Endothelial cell of umbilical vein (primary cell): ENCODE data around the gene PNPLA6. TPM values are rescaled to one million over a fixed set of nuclear protein-coding genes. Genes with fewer than 3 reads are reported as not detected.

Experiments
- BruUV-seq: library from RNA; stranded (reverse); fragments of 400-500 nt; replicated peaks from 2 replicates; lab custom pipeline; 2021; lab: Mats Ljungman, UMichigan
- CTCF ChIA-PET: fragments of 300-600, 350-600 bp; sonication (Branson Sonifier 250); formaldehyde crosslinking; loops from one replicate; lab custom pipeline; 2021; ENCODE audit warnings: antibody characterized with exemption, inconsistent platforms; lab: Charles Lee
- POLR2A ChIA-PET: fragments of 300-600, 350-600 bp; sonication (Branson Sonifier 250); formaldehyde crosslinking; loops from one replicate; lab custom pipeline; 2021; ENCODE audit warnings: antibody characterized with exemption, inconsistent platforms; lab: Charles Lee
- DNase-seq: peaks from one replicate; pipeline ENCODE4 v3.0.0-alpha.2; 2011; ENCODE audit warnings: low read depth, low spot score
- FAIRE-seq: peaks from 2 replicates; lab custom pipeline; 2011; peaks lifted over from hg19 to GRCh38; lab: Jason Lieb, UNC
- H2AFZ ChIP-seq: 2 replicates; pipeline ENCODE4 v1.6.0; 2012; ENCODE audit warnings: low read depth, low read length, control low read depth, inconsistent platforms
- H3K27ac ChIP-seq: 2 replicates; pipeline ENCODE4 v1.5.1; 2011; ENCODE audit warnings: low read depth, mild to moderate bottlenecking, control low read depth, low read length, moderate library complexity; ENCODE audit not compliant: insufficient read depth
- H3K27me3 ChIP-seq, 2 experiments: 2 replicates each; pipeline versions ENCODE4 v1.6.0 to v1.6.1; 2011; ENCODE audit warnings: low read length in 2 of 2, mixed read lengths in 1 of 2; ENCODE audit not compliant: control insufficient read depth in 2 of 2, insufficient read depth in 2 of 2
- H3K36me3 ChIP-seq, 2 experiments: 2 replicates in 1 of 2; 3 replicates in 1 of 2; pipeline ENCODE4 v1.5.1; 2011; ENCODE audit warnings: low read length in 2 of 2, mild to moderate bottlenecking in 1 of 2, moderate library complexity in 1 of 2; ENCODE audit not compliant: control insufficient read depth in 2 of 2, insufficient read depth in 2 of 2; ENCODE audit errors: extremely low read depth in 1 of 2
- H3K4me1 ChIP-seq: 3 replicates; pipeline ENCODE4 v1.5.1; 2011; ENCODE audit warnings: mild to moderate bottlenecking, low read length; ENCODE audit not compliant: control insufficient read depth, insufficient read depth; ENCODE audit errors: extremely low read depth
- H3K4me2 ChIP-seq: 2 replicates; pipeline ENCODE4 v1.6.1; 2011; ENCODE audit warnings: low read length, control low read depth, mixed read lengths; ENCODE audit not compliant: insufficient read depth
- H3K4me3 ChIP-seq, 3 experiments: fragments of 200-600 bp in 1 of 3; sonication (generic), shearing (Covaris generic) in 1 of 3; replicated peaks in 1 of 3; 2 replicates each; pipeline ENCODE4 v1.5.1; 2011 to 2016; ENCODE audit warnings: control low read depth in 3 of 3, low read length in 3 of 3, mild to moderate bottlenecking in 2 of 3, inconsistent platforms in 1 of 3, low read depth in 1 of 3, moderate library complexity in 1 of 3; ENCODE audit not compliant: insufficient read depth in 1 of 3
- H3K79me2 ChIP-seq: 2 replicates; pipeline ENCODE4 v1.6.0; 2012; ENCODE audit warnings: low read length, inconsistent platforms; ENCODE audit not compliant: control insufficient read depth, insufficient read depth
- H3K9ac ChIP-seq: replicated peaks from 2 replicates; pipeline ENCODE3; 2011; ENCODE audit warnings: low read length, control low read depth; ENCODE audit not compliant: insufficient read depth; ENCODE audit errors: extremely low read depth
- H3K9me1 ChIP-seq: replicated peaks from 3 replicates; pipeline ENCODE4 v1.6.0; 2011; ENCODE audit warnings: mild to moderate bottlenecking, low read length; ENCODE audit not compliant: control insufficient read depth, insufficient read depth; ENCODE audit errors: extremely low read depth
- H3K9me3 ChIP-seq: replicated peaks from 2 replicates; pipeline ENCODE4 v1.5.1; 2012; ENCODE audit warnings: low read length, inconsistent platforms; ENCODE audit not compliant: control insufficient read depth, insufficient read depth
- H4K20me1 ChIP-seq: replicated peaks from 2 replicates; pipeline ENCODE3; 2011; ENCODE audit warnings: mild to moderate bottlenecking, low read length; ENCODE audit not compliant: control insufficient read depth, insufficient read depth; ENCODE audit errors: extremely low read depth
- EZH2 ChIP-seq: IDR thresholded peaks from 2 replicates; pipeline ENCODE4 v1.6.1; 2012; ENCODE audit warnings: borderline replicate concordance, low read depth, mild to moderate bottlenecking, moderate library complexity, low read length, inconsistent platforms; ENCODE audit not compliant: severe bottlenecking
- FOS ChIP-seq: IDR thresholded peaks from 2 replicates; pipeline ENCODE4 v1.6.1; 2011; ENCODE audit warnings: mild to moderate bottlenecking, low read length, moderate library complexity, borderline replicate concordance; ENCODE audit not compliant: insufficient read depth
- GATA2 ChIP-seq: IDR thresholded peaks from 2 replicates; pipeline ENCODE4 v1.7.0; 2011; ENCODE audit warnings: low read depth, mild to moderate bottlenecking, moderate library complexity, mixed read lengths, low read length; ENCODE audit not compliant: insufficient read length, insufficient read depth
- JUN ChIP-seq: IDR thresholded peaks from 2 replicates; pipeline ENCODE4 v1.6.1; 2011; ENCODE audit warnings: borderline replicate concordance, low read depth; ENCODE audit not compliant: insufficient read length, insufficient read depth
- MAX ChIP-seq: IDR thresholded peaks from 2 replicates; pipeline ENCODE4 v1.6.1; 2011; ENCODE audit not compliant: insufficient read depth, insufficient read length
- MYC ChIP-seq: IDR thresholded peaks from one replicate; pipeline ENCODE4 v1.6.1; 2011; ENCODE audit warnings: mild to moderate bottlenecking, low read depth, low read length
- POLR2A ChIP-seq: IDR thresholded peaks from 2 replicates; pipeline ENCODE4 v1.6.1; 2012; ENCODE audit warnings: low read depth, mild to moderate bottlenecking, control low read depth, low read length
- POLR2AphosphoS5 ChIP-seq: IDR thresholded peaks from 2 replicates; pipeline ENCODE4 v1.6.1; 2012; ENCODE audit warnings: low read depth, mild to moderate bottlenecking, control low read depth, low read length, moderate library complexity; ENCODE audit not compliant: insufficient read depth
- dilution Hi-C: fragments of 300-500 bp; cut with MboI; formaldehyde crosslinking; loops from one replicate; pipeline ENCODE4 v1.15.0; 2019; ENCODE audit warnings: low sequenced_read_pairs; ENCODE audit not compliant: extremely low pct_ligation_motif_present
- intact Hi-C: fragments of 100-400 bp; cut with micrococcal nuclease; formaldehyde crosslinking; loops from one replicate; pipeline ENCODE4 v1.10.0; 2022
- polyA plus RNA-seq, 4 experiments: library from polyadenylated mRNA; depleted of rRNA in 3 of 4; stranded (reverse) in 3 of 4; unstranded in 1 of 4; fragments of >200 nt; gene quantifications; 2 replicates each; pipeline versions ENCODE4 v1.2.1 to v1.2.3, GENCODE V29; 2011 to 2012; ENCODE audit warnings: missing spikeins in 1 of 4
- total RNA-seq: library from RNA; stranded (reverse); gene quantifications from 2 replicates; pipeline ENCODE4 v1.2.3, GENCODE V29; 2021
- TF ChIP-seq, protein P1 (sequence below), 2 donors: IDR thresholded peaks; 1 replicate in 1 of 2; 2 replicates in 1 of 2; pipeline ENCODE4 v1.5.1; 2011; ENCODE audit warnings: low read length in 2 of 2, mild to moderate bottlenecking in 2 of 2, moderate library complexity in 2 of 2, control low read depth in 1 of 2, inconsistent platforms in 1 of 2, low read depth in 1 of 2; ENCODE audit not compliant: insufficient read depth in 1 of 2; ENCODE audit errors: extremely low read depth in 1 of 2

The PNPLA6 gene
- total and polyA plus RNA-seq, 2 donors (not counting 3 experiments of a cell fraction or from before 2014, with no cell fraction given): 106 to 164 TPM

- H4K20me1 ChIP-seq: no peaks in the 10 kb centered on the region
- TF ChIP-seq JUN (no peak), MAX (no peak), POLR2AphosphoS5 (no peak), POLR2A (no peak), MYC (no peak), GATA2 (no peak), FOS (no peak), EZH2 (no peak)
- TF ChIP-seq, protein P1, sequence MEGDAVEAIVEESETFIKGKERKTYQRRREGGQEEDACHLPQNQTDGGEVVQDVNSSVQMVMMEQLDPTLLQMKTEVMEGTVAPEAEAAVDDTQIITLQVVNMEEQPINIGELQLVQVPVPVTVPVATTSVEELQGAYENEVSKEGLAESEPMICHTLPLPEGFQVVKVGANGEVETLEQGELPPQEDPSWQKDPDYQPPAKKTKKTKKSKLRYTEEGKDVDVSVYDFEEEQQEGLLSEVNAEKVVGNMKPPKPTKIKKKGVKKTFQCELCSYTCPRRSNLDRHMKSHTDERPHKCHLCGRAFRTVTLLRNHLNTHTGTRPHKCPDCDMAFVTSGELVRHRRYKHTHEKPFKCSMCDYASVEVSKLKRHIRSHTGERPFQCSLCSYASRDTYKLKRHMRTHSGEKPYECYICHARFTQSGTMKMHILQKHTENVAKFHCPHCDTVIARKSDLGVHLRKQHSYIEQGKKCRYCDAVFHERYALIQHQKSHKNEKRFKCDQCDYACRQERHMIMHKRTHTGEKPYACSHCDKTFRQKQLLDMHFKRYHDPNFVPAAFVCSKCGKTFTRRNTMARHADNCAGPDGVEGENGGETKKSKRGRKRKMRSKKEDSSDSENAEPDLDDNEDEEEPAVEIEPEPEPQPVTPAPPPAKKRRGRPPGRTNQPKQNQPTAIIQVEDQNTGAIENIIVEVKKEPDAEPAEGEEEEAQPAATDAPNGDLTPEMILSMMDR (IDR thresholded peaks at IDR 0.05; ENCODE audit: extremely low read depth in 1 of 2, insufficient read depth in 1 of 2, low read depth in 1 of 2, low read length in 2 of 2): no peak
- H2AFZ ChIP-seq: peak overlapping the region; percentile 28
- H3K36me3 ChIP-seq: no peaks in the 10 kb centered on the region
- no peak overlapping the region for H3K4me3 ChIP-seq
- H3K27ac ChIP-seq: no peak overlapping the region
- BruUV-seq: no TSS peak
- ChIA-PET CTCF (no interaction called here), POLR2A (no interaction called here)
- no peaks in the 10 kb centered on the region for H3K9me1 ChIP-seq
- intact Hi-C loops (loop anchor here (2.0 to 5.0 kb wide), 2 partner anchors 33 to 45 kb away; partner anchors contain the start of genes MCOLN1 and PNPLA6), dilution Hi-C loops (no loop called here)
- no peaks in the 10 kb centered on the region for H3K9me3 ChIP-seq
- H3K4me2 ChIP-seq: no peak overlapping the region
- no peaks in the 10 kb centered on the region for H3K79me2 ChIP-seq
- FAIRE-seq (no peak), DNase-seq (no peak)
- H3K9ac ChIP-seq: no peak overlapping the region
- H3K27me3 ChIP-seq: no peaks in the 10 kb centered on the region
- peaks cover 18% of the 10 kb centered on the region for H3K4me1 ChIP-seq
These were observed 45.9 kb upstream of the PNPLA6 start for GRCh38 chr19:7489609-7490044.
